Stimulated activated CD8-positive, alpha-beta memory T cell treated with anti-CD3 and anti-CD28 coated beads, Interleukin-12 subunit alpha, Interleukin-12 subunit beta, amount 100 ng/mL, for 24 hours (primary cell): ENCODE data around the gene ZNF275.
"Not testable (repeated sequence)": the region's sequence is repeated elsewhere in the genome, so short reads cannot be mapped to it uniquely, and the experiment has no call there.

Source experiments
- DNase-seq: peaks from one replicate; pipeline ENCODE4 v3.0.0-alpha.2; 2020; ENCODE audit errors: extremely low read depth

Gene ZNF275

GRCh38 chrX:153318811-153319210 lies 15.1 kb upstream of the ZNF275 start:
- no peak for DNase-seq

GRCh38 chrX:153319295-153320046 lies 14.5 kb upstream of the ZNF275 start:
- DNase-seq = no peak

GRCh38 chrX:153320047-153320443 lies 13.9 kb upstream of the ZNF275 start:
- not testable (repeated sequence) for DNase-seq

- no peak for DNase-seq
Observed at GRCh38 chrX:153320555-153321184, 13.3 kb upstream of the ZNF275 start.

GRCh38 chrX:153321381-153322124 lies 12.4 kb upstream of the ZNF275 start, which contains the start of gene PNMA6F:
TSS of gene PNMA6F (minus strand) at chrX:153321767. CDS start at chrX:153320674, 1,093 bp downstream.
- DNase-seq = no peak

GRCh38 chrX:153327561-153327960 lies 6.4 kb upstream of the ZNF275 start:
- no peak for DNase-seq

- no peak for DNase-seq
Observed at GRCh38 chrX:153333266-153333665, 687 bp upstream of the ZNF275 start.

GRCh38 chrX:153334654-153335295 lies 822 bp downstream of the ZNF275 start:
- no peak for DNase-seq

GRCh38 chrX:153336121-153336894 lies 2.4 kb downstream of the ZNF275 start:
- DNase-seq = no peak

GRCh38 chrX:153336988-153337387 lies 3.0 kb downstream of the ZNF275 start:
- no peak for DNase-seq

- DNase-seq = no peak
Observed at GRCh38 chrX:153338836-153339235, 4.9 kb downstream of the ZNF275 start.

GRCh38 chrX:153339662-153340061 lies 5.7 kb downstream of the ZNF275 start:
- DNase-seq = no peak

GRCh38 chrX:153340111-153340510 lies 6.2 kb downstream of the ZNF275 start:
- DNase-seq = no peak

GRCh38 chrX:153342762-153343558 lies 9.0 kb downstream of the ZNF275 start:
- DNase-seq = no peak

- no peak for DNase-seq
Observed at GRCh38 chrX:153343674-153344073, 9.7 kb downstream of the ZNF275 start.

GRCh38 chrX:153347530-153347929 lies 13.6 kb downstream of the ZNF275 start:
- no peak for DNase-seq

- no peak for DNase-seq
Observed at GRCh38 chrX:153348421-153348820, 14.5 kb downstream of the ZNF275 start.

- DNase-seq = no peak
Observed at GRCh38 chrX:153349952-153350351, 16.0 kb downstream of the ZNF275 start.

GRCh38 chrX:153351981-153352380 lies 18.0 kb downstream of the ZNF275 start:
- no peak for DNase-seq

GRCh38 chrX:153352858-153353257 lies 18.9 kb downstream of the ZNF275 start:
- DNase-seq = no peak

GRCh38 chrX:153353416-153353815 lies 19.5 kb downstream of the ZNF275 start:
- DNase-seq = no peak
